Lung (tissue), 12 donors: ENCODE results near the gene ARHGAP18. TPM values are rescaled to one million over a fixed set of nuclear protein-coding genes. Genes with fewer than 3 reads are reported as not detected.

Experiments used
- ATAC-seq: fragments of 200-7000 bp; cut with Tn5 transposase; one replicate; pipeline ENCODE4 v1.9.1; 2020; ENCODE audit warnings: moderate number of reproducible peaks; ENCODE audit not compliant: insufficient read depth, low FRiP score
- DNase-seq, 3 donors: peaks; one replicate each; pipeline ENCODE4 v3.0.0-alpha.2; 2013 to 2017
- H3K27ac ChIP-seq, 2 donors: one replicate each; pipeline ENCODE4 v1.5.1; 2013; ENCODE audit warnings: mild to moderate bottlenecking in 2 of 2, moderate library complexity in 2 of 2, control low read depth in 1 of 2, inconsistent platforms in 1 of 2, low read depth in 1 of 2, low read length in 1 of 2
- H3K27me3 ChIP-seq, 3 donors: one replicate each; pipeline ENCODE4 v1.5.1; 2013; ENCODE audit warnings: low read length in 2 of 3; ENCODE audit not compliant: control insufficient read depth in 3 of 3, insufficient read depth in 3 of 3
- H3K36me3 ChIP-seq, 4 donors: one replicate each; pipeline ENCODE4 v1.5.1; 2013; ENCODE audit warnings: low read length in 4 of 4, mild to moderate bottlenecking in 1 of 4, moderate library complexity in 1 of 4; ENCODE audit not compliant: control insufficient read depth in 4 of 4, insufficient read depth in 4 of 4
- H3K4me1 ChIP-seq, 5 donors: one replicate each; pipeline ENCODE4 v1.5.1; 2013; ENCODE audit warnings: low read length in 5 of 5, mild to moderate bottlenecking in 2 of 5, moderate library complexity in 1 of 5; ENCODE audit not compliant: control insufficient read depth in 5 of 5, insufficient read depth in 5 of 5
- H3K4me3 ChIP-seq: one replicate; pipeline ENCODE4 v1.5.1; 2013; ENCODE audit warnings: mild to moderate bottlenecking, control low read depth, moderate library complexity
- H3K9ac ChIP-seq, 2 donors: one replicate each; pipeline ENCODE4 v1.5.1; 2013; ENCODE audit warnings: low read length in 2 of 2, control low read depth in 1 of 2; ENCODE audit not compliant: insufficient read depth in 1 of 2
- H3K9me3 ChIP-seq, 4 donors: one replicate each; pipeline ENCODE4 v1.5.1; 2013; ENCODE audit warnings: low read length in 3 of 4, mild to moderate bottlenecking in 1 of 4, moderate library complexity in 1 of 4; ENCODE audit not compliant: control insufficient read depth in 4 of 4, insufficient read depth in 3 of 4
- CTCF ChIP-seq: IDR thresholded peaks from 2 replicates; pipeline ENCODE4 v1.5.1; 2012; ENCODE audit warnings: mild to moderate bottlenecking; ENCODE audit errors: control extremely low read depth, extremely low read depth
- WGBS, 2 donors: extraction: QIAGEN DNeasy Blood & Tissue Kit; methylation state at CpG; one replicate each; pipeline ENCODE4 v1.1.7; 2013; 5-methylcytosine and 5-hydroxymethylcytosine counted together
- polyA plus RNA-seq, 2 donors: library from polyadenylated mRNA; stranded (reverse); fragments of 200-250 nt; gene quantifications; one replicate each; pipeline ENCODE4 v1.2.1, GENCODE V29; 2013
- total RNA-seq, 2 donors: library from RNA; depleted of rRNA in 1 of 2; stranded (reverse); fragments of >200 nt in 1 of 2; gene quantifications; one replicate each; pipeline ENCODE4 v1.2.1, GENCODE V29; 2014 to 2021
- donor health status: control.
- donor health status: control.
- donor health status: Bipolar disorder and iron deficiency.
- donor health status: healthy.
- donor health status: DM: yes; HTN: yes; CAD: no.

The ARHGAP18 gene
- total and polyA plus RNA-seq, 4 donors, result 16.4 to 70.7 (median 33.0) TPM

- Histone ChIP-seq H3K4me3 (no peak overlapping the region), H3K4me1 (peaks cover 0 to 33% (median 11%) of the 10 kb centered on the region in 5 donors), H3K9me3 (no peaks in the 10 kb centered on the region), H3K36me3 (no peaks in the 10 kb centered on the region), H3K27ac (peak overlapping the region in 1 of 2 donors; percentile 53), H3K9ac (no peak overlapping the region), H3K27me3 (no peaks in the 10 kb centered on the region)
- no peak for TF ChIP-seq CTCF
- 73 to 83% methylated on average over 3 of the region's 3 CpGs for WGBS, 2 donors
- no peak for DNase-seq
- no peak for ATAC-seq
Observed at GRCh38 chr6:129645830-129646579, 64.0 kb downstream of the ARHGAP18 start.

- no peak for TF ChIP-seq CTCF
- Histone ChIP-seq H3K27ac (peak overlapping the region in 1 of 2 donors; percentile 53), H3K4me1 (peaks cover 0 to 33% (median 7%) of the 10 kb centered on the region in 5 donors), H3K9ac (no peak overlapping the region), H3K36me3 (no peaks in the 10 kb centered on the region), H3K27me3 (no peaks in the 10 kb centered on the region), H3K9me3 (no peaks in the 10 kb centered on the region), H3K4me3 (no peak overlapping the region)
- 52 to 58% methylated on average over 6 of the region's 6 CpGs for WGBS, 2 donors
- no peak for ATAC-seq
- peak in 1 of 3 donors; percentile 48 for DNase-seq
Observed at GRCh38 chr6:129645106-129645829, 64.7 kb downstream of the ARHGAP18 start.

- H3K9me3 ChIP-seq, result no peaks in the 10 kb centered on the region
- WGBS, 2 donors, result 46 to 83% methylated on average over 1 of the region's 1 CpG
- H3K4me1 ChIP-seq, result peaks cover 0 to 33% (median 7%) of the 10 kb centered on the region in 5 donors
- no peaks in the 10 kb centered on the region for H3K27me3 ChIP-seq
- DNase-seq (no peak), ATAC-seq (peak; percentile 23)
- no peak overlapping the region for H3K9ac ChIP-seq
- H3K36me3 ChIP-seq, result no peaks in the 10 kb centered on the region
- H3K27ac ChIP-seq, result peak overlapping the region in 1 of 2 donors; percentile 53
- no peak overlapping the region for H3K4me3 ChIP-seq
- no peak for TF ChIP-seq CTCF
Observed at GRCh38 chr6:129644567-129645015, 65.4 kb downstream of the ARHGAP18 start.
